NCI-H2081 treated with DMSO at 0.1 percent for 48 hours (cell line): ENCODE results near the gene TIAL1.
"Not testable (repeated sequence)": the region's sequence is repeated elsewhere in the genome, so short reads cannot be mapped to it uniquely, and the experiment has no call there.

ENCODE experiments used
- DNase-seq: peaks from one replicate; lab custom pipeline; 2025; lab: John Stamatoyannopoulos, UW

Gene TIAL1

DNA sequence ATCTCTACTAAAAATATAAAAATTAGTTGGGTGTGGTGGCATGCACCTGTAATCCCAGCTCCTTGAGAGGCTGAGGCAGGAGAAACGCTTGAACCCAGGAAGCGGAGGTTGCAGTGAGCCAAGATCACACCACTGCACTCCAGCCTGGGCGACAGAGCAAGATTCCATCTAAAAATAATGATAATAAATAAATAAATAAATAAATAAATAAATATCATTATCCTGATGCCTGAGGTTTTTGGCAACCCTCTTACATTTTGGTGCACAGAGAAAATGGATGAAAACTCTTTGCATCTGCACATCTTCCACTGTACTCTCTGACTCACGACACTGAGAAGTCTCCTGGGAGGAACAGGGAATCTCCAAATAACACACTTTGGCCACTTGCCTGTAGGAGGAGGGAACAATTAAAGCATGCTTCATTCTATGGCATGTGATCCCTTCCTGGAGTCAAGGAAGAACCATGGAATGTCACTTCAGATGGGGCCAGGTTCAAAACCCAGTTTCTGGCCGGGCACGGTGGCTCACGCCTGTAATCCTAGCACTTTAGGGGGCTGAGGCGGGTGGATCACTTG is 68.0 kb downstream of the TIAL1 start:
- DNase-seq, result not testable (repeated sequence)

DNA sequence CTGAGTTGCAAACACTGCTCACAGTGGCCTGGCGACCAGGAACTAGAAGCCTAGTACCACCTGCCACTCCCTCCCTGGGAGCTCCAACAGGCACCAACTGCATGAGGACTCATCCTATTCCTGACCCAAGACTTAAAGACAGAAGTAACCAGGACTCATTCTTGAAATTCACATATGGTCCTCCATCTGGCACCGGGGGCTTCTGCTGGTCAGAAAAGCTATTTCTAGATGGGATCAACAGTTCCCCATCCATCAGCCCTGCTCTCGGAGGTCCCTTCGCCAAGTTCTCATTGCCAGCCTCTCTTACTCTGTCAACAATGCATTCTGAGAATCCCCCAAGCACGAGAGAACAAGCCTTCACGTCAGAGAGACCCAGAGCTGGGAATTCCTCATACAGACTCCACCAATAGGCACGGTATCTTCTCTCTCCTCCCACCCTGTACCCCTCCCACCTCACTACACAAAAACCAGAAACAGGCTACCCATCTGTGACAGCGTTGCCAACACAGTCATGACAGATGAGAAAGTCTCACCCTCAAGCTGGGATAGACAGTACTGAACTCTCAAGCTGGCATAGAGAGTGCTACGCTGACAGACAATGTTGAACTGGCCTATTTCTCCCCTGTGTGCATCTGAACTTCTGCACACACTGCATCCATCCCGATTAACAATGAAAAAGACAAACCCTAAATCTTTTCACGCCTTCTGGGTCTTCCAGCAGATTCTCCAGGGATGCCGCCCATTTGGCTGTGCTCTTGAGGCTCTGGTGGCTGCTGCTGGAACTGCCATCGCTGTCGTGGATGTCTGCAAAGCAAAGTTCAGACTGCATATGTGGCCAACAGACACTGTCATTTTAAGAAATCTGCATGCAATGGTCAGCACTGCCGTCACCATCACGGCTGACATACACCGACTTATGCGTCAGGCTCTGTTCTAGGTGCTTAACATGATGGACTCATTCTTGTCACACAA is 69.9 kb downstream of the TIAL1 start:
- DNase-seq, result no peak

DNA sequence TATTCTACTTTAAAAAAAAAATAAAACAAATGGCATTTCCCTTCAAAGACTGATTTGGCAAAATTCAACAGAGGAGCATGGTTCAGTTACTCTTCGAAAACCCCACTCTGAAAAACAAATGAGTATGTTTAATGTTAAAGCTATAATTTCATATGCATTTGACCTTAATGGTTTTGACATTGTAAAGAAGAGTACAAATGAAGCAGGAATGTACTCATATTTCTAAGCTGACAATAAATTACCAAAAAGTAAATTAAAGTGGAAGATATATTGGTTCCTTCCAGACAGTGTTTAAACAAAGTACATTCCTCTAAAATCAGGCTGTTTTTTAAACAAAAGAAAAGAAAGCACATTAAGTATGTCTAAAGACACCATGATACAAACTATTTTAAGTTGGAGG is 70.6 kb downstream of the TIAL1 start:
- no peak for DNase-seq

DNA sequence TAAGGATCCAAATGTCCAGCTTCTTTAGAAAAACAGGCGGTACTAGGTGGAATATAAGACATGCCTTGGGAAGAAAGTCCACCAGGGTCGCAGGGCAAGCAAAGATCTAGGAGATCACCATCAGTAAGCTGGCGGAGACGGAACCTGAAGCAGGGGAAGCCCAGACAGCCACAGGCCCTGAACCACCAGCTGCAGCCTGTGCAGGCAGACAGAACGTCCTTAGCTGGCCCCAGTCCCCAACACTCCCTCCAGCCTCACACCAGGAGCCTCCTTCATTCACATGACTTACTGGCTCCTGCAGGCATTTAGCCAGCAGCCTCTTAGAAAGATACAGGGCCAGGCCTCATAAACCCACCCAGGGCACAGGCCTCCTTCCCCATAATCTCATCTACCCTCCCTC is 71.6 kb downstream of the TIAL1 start:
- no peak for DNase-seq

DNA sequence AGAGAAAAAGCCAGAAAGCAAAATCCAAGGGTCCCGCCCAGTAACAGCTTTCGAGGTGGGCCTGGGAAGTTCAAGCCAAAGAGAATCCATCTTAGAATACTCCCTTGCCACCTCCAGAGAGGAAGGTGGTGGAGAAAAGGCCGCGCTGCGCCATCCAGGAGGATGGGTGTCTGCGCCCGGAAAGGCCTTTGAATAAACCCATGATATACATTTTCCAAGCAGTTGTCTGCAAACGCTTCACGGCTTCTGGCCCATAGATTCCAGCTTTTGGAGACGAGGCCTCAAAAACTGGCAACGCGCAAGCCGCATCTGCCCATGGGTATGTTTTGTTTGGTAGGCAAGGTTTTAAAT is 72.1 kb downstream of the TIAL1 start:
- no peak for DNase-seq

DNA sequence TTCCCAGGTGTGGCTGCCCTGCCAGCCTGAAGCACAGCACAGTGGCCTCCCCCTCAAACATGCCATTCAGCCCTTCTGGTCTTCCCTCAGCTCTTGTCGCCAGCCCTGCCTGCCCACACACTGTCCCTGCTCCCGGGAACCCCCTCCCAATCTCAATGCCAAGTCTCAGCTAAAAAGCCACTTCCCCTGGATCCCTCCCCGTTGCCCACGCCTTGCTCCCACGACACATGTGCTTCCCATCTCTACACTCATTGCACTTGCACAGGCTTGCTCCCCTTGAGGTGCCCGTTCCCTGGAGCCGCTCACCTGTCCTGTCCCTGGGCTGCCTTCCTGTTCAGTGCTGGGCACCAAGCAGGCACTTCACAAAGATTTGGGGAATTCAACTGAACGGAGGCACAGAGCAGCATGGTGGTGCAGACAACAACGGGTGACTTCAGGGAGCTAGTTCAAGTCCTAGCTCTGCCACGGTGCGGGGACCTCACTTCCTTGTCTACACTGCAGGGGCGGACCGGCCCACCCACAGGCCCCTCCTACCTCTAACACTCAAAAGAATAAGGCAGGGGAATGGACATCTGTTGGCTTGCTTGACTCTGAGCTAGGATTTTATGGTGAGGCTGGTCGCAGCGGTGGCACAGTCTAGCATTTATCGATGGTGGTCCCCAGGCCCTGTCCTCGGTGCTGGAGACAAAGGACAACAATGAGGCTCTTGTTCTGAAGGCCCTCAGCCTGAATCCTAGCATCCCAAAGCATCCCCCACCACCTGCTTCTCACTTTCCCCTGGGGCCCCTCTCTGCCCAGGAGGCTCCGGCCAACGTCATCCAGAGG is 72.7 kb downstream of the TIAL1 start:
- DNase-seq, result no peak
